AG04450 (cell line): Measurements from ENCODE around the gene MRPS10. TPM values are rescaled to one million over a fixed set of nuclear protein-coding genes. Genes with fewer than 3 reads are reported as not detected.

ENCODE experiments used
- CTCF ChIA-PET: fragments of 300-600, 350-600 bp; formaldehyde crosslinking; extraction: SDS; loops from one replicate; lab custom pipeline; 2022; ENCODE audit warnings: antibody characterized with exemption, inconsistent platforms; lab: Charles Lee
- POLR2A ChIA-PET: fragments of 350-600 bp; formaldehyde crosslinking; extraction: SDS; loops from one replicate; lab custom pipeline; 2021; ENCODE audit warnings: antibody characterized with exemption, inconsistent platforms; lab: Yijun Ruan, JAX
- DNase-seq: peaks from one replicate; pipeline ENCODE4 v3.0.0-alpha.2; 2011; ENCODE audit warnings: low read depth, low spot score
- H3K27ac ChIP-seq: one replicate; pipeline ENCODE4 v1.5.1; 2012; ENCODE audit warnings: low read depth, low read length, control low read depth
- H3K27me3 ChIP-seq: one replicate; pipeline ENCODE4 v1.6.0; 2012; ENCODE audit warnings: low read length; ENCODE audit not compliant: control insufficient read depth, insufficient read depth
- H3K4me3 ChIP-seq: 2 replicates; pipeline ENCODE4 v1.5.1; 2011; ENCODE audit warnings: mild to moderate bottlenecking, low read depth, low read length, control low read depth
- H3K9me3 ChIP-seq: 2 replicates; pipeline ENCODE4 v1.5.1; 2012; ENCODE audit warnings: low read length; ENCODE audit not compliant: control insufficient read depth, insufficient read depth
- CTCF ChIP-seq: IDR thresholded peaks from 2 replicates; pipeline ENCODE4 v1.5.1; 2011; ENCODE audit warnings: low read depth, low read length, control low read depth, inconsistent platforms
- polyA plus RNA-seq: library from polyadenylated mRNA; depleted of rRNA; stranded (reverse); fragments of >200 nt; gene quantifications from 2 replicates; pipeline ENCODE4 v1.2.3, GENCODE V29; 2011

MRPS10 gene
- polyA plus RNA-seq, 1 experiment: 63.2 TPM

GRCh38 chr6:42259286-42259685 is 41.6 kb upstream of the MRPS10 start:
- no peak overlapping the region for H3K4me3 ChIP-seq
- ChIA-PET POLR2A (interaction anchor here (0.6 kb wide), 1 partner anchor 548 kb away, joined by 3 read pairs; no protein-coding TSS in a partner anchor), CTCF (interaction anchor here (1.3 to 8.0 kb wide), 3 partner anchors 27 to 288 kb away, joined by 3 to 93 read pairs (median 5); no protein-coding TSS in a partner anchor)
- no peak for TF ChIP-seq CTCF
- H3K27me3 ChIP-seq: no peaks in the 10 kb centered on the region
- DNase-seq: no peak
- H3K9me3 ChIP-seq: no peaks in the 10 kb centered on the region; the same call in 1 of the 2 replicates
- no peak overlapping the region for H3K27ac ChIP-seq

DNA sequence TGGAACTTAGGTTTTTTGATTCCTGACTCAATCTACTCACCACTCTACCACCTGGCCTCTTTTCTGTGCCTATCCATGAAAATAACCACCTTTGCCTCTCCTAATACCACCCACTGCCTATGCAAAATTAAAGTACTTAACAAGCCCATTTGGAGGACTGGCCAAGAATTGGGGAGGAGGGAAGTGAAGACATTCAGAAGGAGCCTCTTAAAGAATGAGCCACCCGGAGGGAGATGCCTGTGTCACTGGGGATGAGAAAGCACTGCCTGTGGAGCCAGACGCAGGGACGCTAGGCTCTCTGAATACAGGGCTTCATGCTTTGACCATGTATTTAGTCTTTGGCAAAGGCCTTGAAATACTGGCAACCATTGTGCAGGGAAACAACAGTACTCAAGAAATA is 40.0 kb upstream of the MRPS10 start:
- CTCF ChIA-PET: interaction anchor here (1.1 to 8.0 kb wide), 2 partner anchors 275 to 290 kb away, joined by 4 to 93 read pairs; no protein-coding TSS in a partner anchor

GRCh38 chr6:42257063-42257462 is 39.4 kb upstream of the MRPS10 start:
- Histone ChIP-seq H3K27me3 (no peaks in the 10 kb centered on the region), H3K27ac (no peak overlapping the region), H3K9me3 (no peaks in the 10 kb centered on the region; the same call in 1 of the 2 replicates), H3K4me3 (no peak overlapping the region)
- DNase-seq: no peak
- POLR2A ChIA-PET: no interaction called here
- CTCF ChIA-PET: interaction anchor here (0.5 to 1.1 kb wide), 2 partner anchors 275 to 540 kb away, joined by 3 to 4 read pairs; no protein-coding TSS in a partner anchor
- no peak for TF ChIP-seq CTCF

More for the DNA sequence above, 40.0 kb upstream of the MRPS10 start:
- Histone ChIP-seq H3K27ac (no peak overlapping the region), H3K27me3 (no peaks in the 10 kb centered on the region), H3K9me3 (no peaks in the 10 kb centered on the region; the same call in 1 of the 2 replicates), H3K4me3 (no peak overlapping the region)
- no peak for TF ChIP-seq CTCF
- no peak for DNase-seq
- POLR2A ChIA-PET: no interaction called here

DNA sequence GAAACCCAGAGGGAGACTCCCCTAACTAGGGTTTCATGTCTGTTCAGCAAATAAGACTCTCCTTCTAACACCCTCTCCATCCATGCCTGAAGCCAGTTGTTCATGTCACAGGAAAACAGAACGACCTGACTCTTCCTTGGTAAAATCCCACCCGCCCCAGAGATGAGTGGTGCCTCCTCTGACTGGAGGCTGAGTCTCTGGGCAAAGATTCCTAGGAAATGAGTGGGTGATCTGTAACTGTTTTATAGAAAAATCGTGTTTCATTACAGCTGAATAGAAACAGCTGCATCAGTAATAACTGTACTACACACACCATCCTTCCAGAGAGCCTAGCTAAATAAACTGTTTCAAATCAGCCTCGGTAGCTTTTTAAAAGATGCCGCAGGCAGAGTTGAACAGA is 37.4 kb upstream of the MRPS10 start:
- Histone ChIP-seq H3K4me3 (no peak overlapping the region), H3K27ac (no peak overlapping the region), H3K27me3 (no peaks in the 10 kb centered on the region), H3K9me3 (no peaks in the 10 kb centered on the region; the same call in 1 of the 2 replicates)
- TF ChIP-seq CTCF: no peak
- CTCF ChIA-PET: interaction anchor here (1.4 to 2.8 kb wide), 2 partner anchors 277 to 293 kb away, joined by 4 to 13 read pairs; no protein-coding TSS in a partner anchor
- POLR2A ChIA-PET: no interaction called here
- DNase-seq: no peak

DNA sequence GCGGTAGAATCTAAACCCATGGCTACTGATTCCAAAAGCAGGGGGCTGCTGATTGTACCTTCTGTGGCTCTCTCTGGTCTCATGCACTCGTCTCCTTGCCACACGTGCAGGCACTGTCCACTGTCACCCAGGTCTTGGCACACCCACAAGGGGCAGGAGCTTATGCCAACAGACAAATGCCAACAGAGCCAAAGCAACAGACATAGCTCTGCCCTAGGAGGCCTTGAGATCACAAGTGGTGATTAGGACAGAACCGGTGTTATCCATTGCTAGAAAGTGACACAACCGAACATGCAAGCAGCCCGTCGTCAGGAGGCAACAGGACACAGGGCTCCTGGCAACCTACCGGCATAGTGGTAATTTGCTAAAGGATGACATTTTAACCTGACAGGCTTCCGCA is 36.8 kb upstream of the MRPS10 start:
- ChIA-PET POLR2A (no interaction called here), CTCF (interaction anchor here (1.4 to 2.8 kb wide), 2 partner anchors 278 to 293 kb away, joined by 4 to 13 read pairs; no protein-coding TSS in a partner anchor)
- H3K27ac ChIP-seq: no peak overlapping the region
- no peaks in the 10 kb centered on the region for H3K27me3 ChIP-seq
- no peak for DNase-seq
- no peak for TF ChIP-seq CTCF
- H3K4me3 ChIP-seq: no peak overlapping the region
- H3K9me3 ChIP-seq: no peaks in the 10 kb centered on the region; the same call in 1 of the 2 replicates
